ENCODE measurements around the gene CCR1. TPM values are rescaled to one million over a fixed set of nuclear protein-coding genes. Genes with fewer than 3 reads are reported as not detected.

CCR1 gene
- polyA plus RNA-seq (ENCODE audit: insufficient read length), result 2.4 TPM

DNA sequence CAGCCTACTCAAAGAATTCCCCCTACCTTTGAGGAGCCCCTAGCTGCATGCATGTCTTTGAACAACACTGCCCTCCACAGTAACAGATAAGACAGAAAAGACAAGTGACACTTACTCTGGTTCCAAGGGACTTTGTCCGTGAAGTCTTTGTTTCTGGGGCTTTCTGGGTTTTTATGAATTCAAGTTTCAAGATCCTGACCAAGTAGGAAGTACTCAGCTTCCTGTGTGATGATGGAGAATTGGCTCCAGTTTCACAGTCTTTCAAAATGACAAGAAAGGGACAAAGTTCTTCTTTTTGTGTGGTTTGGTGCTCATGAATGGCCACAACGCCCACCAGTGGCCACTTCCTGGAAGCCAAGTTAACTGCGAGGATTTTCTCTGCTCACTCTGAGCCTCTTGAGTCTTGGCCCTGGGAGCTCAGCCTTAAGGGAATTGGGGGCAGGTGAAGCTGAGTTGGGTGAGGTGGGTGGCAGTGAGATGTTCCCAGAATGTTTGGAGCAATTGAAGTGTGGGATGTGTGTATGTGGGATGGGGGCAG is at the start of gene CCR1:
Gene CCR1, minus strand, starts transcription at position 147 of the 538 bp plus-strand sequence. CDS start 4,000 bp downstream, outside the sequence.
- DNase-seq (ENCODE audit: low read depth), result no peak

DNA sequence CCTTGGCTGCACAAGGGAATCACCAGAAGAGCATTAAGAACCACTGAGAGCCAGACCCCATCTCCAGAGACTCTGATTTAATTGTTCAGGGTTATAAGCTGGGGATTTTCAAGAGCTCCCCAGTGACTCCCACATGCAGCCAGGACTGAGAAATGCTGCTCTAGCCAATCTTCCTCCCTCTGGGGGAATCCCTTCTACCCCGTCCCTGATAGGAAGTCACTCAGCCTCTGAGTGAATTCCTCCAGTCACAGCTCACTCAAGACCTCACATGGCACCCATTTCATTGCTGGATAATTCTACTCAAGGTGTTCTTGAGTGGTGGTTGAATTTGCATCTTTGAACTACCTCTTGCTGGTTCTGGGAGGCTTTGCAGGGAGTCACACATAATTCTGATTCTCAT is 44.9 kb upstream of the CCR1 start:
- DNase-seq (ENCODE audit: low read depth), result no peak

DNA sequence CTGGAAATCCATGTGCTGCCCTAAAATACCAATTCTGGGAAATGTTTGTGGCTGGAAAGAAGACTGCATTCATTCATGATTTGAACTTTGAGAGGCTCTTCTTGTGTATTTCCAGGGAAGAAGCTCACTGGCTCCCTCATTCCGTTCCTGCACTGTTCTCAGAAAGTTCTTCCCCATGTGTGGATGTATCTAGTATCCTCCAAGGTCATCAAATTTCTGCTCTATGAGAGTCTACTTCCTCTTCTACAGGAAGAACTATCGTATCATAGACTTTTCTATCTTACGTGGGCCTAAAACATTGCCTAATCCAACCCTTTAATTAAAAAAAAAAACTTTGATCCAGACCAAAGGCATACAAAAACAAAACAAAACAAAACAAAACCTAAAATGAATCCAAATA is 37.0 kb upstream of the CCR1 start:
- DNase-seq (ENCODE audit: low read depth), result no peak

DNA sequence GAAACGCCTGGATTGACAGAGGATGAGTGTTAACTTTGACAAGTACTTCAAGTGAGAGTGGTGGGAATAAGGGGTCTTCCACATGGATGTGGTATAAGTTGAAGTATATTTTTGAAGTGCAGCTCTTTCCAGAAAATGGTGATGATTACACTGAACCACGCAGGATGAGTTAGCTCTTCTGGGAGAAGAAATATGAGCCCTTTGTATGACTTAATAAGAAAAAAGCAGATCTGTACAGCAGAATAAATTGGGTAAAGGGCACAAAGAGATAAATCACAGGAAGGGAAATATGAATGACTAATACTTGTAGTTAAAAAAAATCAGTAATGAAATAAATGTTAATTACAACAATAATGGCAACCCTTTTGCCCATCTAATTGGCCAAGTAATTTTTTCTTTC is 35.4 kb upstream of the CCR1 start:
- no peak for DNase-seq (ENCODE audit: low read depth)

- no peak for DNase-seq (ENCODE audit: low read depth)
Measured at GRCh38 chr3:46242120-46242519, 34.0 kb upstream of the CCR1 start, which contains the start of gene CCR3. Gene CCR3 (plus strand): TSS chr3:46242460. CDS start chr3:46265159, 22,699 bp downstream.

DNA sequence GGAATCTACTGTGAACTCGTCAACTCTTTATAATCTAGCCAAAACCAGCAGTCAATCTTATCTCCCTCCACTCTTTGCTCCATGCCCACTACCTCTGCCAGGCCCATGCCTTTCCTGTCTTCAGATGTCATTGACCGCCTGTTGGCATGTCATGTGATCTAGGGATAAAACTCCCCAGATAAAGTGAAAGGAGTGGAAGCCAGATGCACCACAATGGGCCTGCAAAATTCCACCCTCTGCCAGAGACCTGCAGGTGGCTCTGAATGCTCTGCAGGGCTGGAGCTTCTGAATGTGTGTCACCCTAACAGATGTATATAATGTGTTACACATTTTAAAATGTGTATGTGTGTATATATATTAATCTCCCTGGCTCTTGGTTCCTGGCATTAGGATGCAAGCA is 31.8 kb upstream of the CCR1 start:
- no peak for DNase-seq (ENCODE audit: low read depth)

- no peak for DNase-seq (ENCODE audit: low read depth)
Measured at GRCh38 chr3:46239301-46239938, 31.3 kb upstream of the CCR1 start.

DNA sequence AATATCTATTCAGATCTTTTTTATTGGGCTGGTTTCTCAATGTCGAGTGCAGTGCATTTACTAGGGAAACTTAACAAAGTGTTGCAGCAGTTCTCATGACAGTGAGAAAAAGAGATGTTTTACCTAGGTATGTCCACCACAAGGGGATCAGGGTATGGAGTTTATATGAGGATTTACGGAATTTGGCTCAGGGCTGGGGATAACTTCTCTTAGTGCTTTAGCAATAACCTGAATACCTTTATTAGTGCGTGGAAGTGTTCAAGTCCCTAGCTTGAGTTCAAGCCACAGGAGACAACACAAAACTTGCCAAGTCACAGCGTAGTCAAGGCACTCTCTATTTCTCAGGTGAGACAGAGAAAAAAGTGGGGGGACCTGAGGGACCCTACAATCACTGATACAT is 30.3 kb upstream of the CCR1 start:
- no peak for DNase-seq (ENCODE audit: low read depth)

GRCh38 chr3:46236294-46237054 is 28.4 kb upstream of the CCR1 start:
- no peak for DNase-seq (ENCODE audit: low read depth)

- DNase-seq (ENCODE audit: low read depth), result no peak
Measured at GRCh38 chr3:46235425-46235824, 27.3 kb upstream of the CCR1 start.

DNA sequence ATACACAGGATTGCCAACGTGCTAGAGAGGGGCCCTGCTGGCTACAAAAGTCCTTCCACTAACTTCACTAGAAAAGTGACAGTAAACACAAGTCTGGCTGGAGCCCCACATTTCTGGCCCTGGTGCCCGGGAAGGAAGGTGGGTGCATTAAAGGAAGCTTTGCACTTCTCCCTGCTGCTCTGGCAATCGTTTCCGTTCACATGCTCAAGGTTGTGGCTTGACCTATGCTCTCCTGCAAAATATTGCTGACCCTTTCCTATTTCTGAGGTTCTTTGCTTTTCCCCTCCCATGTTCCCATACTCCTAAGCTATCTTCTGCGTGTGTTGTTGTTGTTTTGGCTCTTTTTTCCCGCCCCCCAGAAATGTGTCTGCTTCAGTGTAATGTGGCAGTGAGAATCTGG is 25.1 kb upstream of the CCR1 start:
- DNase-seq (ENCODE audit: low read depth), result no peak

GRCh38 chr3:46231323-46231722 is 23.2 kb upstream of the CCR1 start:
- DNase-seq (ENCODE audit: low read depth), result no peak

DNA sequence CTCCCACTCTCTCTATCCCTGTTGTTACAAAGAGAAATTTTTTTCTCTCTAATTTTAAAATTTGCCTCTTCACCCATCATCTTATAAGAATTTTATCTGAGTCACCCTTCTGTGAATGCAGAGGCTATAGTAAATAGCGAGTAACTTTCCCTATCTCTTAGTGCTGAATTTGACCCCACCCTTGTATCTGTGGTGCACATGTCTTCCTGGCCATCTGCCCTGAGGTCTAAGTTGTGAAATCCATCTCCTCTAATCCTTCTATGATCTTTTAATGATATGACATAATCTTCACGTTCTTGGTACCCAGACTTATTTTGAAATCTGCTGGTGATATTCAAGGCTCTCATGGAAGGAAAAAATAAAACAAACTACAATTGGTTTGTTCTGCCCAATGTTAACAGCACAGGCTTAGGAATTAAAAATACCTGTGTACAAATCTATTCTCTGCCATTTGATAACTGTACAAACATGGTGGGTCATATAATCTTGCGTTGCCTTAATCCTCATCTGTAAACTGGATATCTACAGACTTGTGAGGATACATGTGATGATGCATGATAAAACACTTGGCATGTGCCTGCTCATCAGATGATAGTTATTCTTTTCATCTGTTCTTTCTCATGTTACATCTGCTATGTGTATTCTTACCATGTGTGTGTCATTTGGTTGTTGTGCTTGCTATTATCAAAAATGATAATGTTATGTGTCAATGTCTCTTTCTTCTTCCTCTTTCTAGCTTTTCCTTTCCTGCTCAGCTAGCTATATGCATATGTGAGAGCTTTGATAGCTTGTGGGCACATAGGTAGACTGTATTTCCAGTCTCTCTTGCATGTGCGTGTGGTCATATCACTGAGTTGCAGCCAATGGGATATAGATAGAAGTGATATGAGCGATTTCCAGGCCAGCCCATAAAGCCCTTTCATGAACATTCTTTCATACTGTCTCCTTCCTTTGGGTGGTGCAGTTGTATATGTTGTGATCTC is 20.4 kb upstream of the CCR1 start:
- no peak for DNase-seq (ENCODE audit: low read depth)

- no peak for DNase-seq (ENCODE audit: low read depth)
Measured at GRCh38 chr3:46222435-46223161, 14.5 kb upstream of the CCR1 start.

DNA sequence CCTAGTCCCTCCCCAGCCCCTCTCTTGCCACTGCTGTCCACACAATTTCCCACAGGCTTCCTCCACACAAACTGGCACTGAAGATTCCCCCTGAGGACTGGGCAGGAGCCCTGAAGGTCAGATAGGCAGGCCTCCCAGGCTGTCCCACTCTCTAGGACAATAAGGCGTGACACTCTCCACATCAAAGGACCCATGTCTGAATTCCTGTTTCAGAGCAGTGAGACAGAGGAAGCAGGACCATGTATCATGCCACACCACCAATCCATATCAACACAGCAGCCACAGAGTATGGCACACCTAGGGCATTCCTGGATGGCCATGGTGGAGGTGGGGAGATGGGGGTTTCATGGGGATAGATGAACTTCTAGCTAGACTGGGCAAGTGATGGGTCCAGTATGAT is 13.8 kb upstream of the CCR1 start:
- no peak for DNase-seq (ENCODE audit: low read depth)

DNA sequence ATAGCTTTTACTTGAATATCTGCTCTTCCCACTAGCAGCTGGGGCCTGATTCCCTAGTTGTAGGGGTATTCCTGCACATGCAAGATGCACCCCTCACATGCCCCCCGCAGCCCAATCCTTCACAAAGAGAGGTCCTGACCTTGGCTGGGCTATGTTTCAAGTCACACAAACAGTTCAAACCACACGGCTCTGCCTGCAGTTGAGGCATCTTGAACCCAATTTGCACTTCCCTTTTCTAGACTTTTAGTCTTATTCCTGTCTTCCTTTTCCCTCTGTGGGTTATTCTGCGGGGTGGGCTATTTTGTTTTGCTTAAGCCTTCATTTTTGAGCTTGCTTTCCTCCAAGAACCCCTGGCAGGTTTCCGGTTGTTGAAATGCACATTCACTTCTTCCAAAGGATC is 13.3 kb upstream of the CCR1 start:
- no peak for DNase-seq (ENCODE audit: low read depth)

- DNase-seq (ENCODE audit: low read depth), result no peak
Measured at GRCh38 chr3:46218196-46218709, 10.1 kb upstream of the CCR1 start.

GRCh38 chr3:46215810-46216414 is 7.8 kb upstream of the CCR1 start:
- no peak for DNase-seq (ENCODE audit: low read depth)

DNA sequence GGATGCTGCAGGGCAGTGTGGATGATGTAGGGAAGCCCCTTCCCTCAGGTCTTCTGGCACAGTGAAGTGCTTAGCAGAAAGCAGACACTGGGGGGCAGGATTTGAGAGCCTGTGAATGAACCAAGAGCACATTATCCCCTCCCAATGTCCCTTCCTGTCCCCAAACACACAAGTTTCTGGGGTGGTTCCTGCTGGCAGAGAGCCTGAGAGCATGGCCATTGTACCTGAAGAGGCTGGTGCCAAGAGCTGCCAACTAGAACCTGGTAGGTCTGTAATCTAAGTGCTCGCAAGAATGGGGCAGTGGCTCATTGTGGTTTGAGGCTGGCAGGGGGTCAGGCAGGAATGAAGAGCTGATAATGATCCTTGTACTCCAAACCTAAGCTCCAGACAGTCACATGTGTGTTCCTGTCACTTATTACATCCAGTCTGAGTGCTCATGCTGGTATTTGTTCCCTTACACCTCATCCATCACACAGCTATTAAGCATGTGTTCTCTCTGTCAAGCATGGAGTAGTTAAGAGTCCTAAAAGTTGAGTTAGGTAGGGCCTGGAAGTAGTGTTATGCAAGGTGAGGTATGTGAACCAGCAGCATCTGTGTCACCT is 6.7 kb upstream of the CCR1 start:
- no peak for DNase-seq (ENCODE audit: low read depth)

GRCh38 chr3:46213201-46213600 is 5.1 kb upstream of the CCR1 start:
- DNase-seq (ENCODE audit: low read depth), result no peak
